MCF 10A (cell line): ENCODE results near the gene CSNK1G1. TPM values are rescaled to one million over a fixed set of nuclear protein-coding genes. Genes with fewer than 3 reads are reported as not detected.

Source experiments
- BruUV-seq: library from RNA; stranded (reverse); fragments of 400-500 nt; replicated peaks from 2 replicates; lab custom pipeline; 2021; lab: Mats Ljungman, UMichigan
- CTCF ChIA-PET: fragments of 300-600 bp; sonication (Branson Sonifier 250); formaldehyde crosslinking; extraction: SDS; loops from one replicate; lab custom pipeline; 2021; ENCODE audit warnings: antibody characterized with exemption, inconsistent platforms; lab: Yijun Ruan, JAX
- POLR2A ChIA-PET: fragments of 300-600, 350-650 bp; sonication (Branson Sonifier 250); formaldehyde crosslinking; extraction: SDS; loops from one replicate; lab custom pipeline; 2020; ENCODE audit warnings: antibody characterized with exemption, inconsistent platforms; lab: Yijun Ruan, JAX
- DNase-seq: peaks from one replicate; pipeline ENCODE4 v3.0.0-alpha.2; 2018; ENCODE audit not compliant: unreplicated experiment
- H3K27ac Mint-ChIP-seq: one replicate; pipeline ENCODE4 v1.8.0; 2022; ENCODE audit warnings: mild to moderate bottlenecking, low read depth, mixed read lengths; ENCODE audit not compliant: unreplicated experiment
- H3K27me3 Mint-ChIP-seq: one replicate; pipeline ENCODE4 v1.8.0; 2022; ENCODE audit warnings: mixed read lengths; ENCODE audit not compliant: insufficient read depth, unreplicated experiment
- H3K36me3 Mint-ChIP-seq: one replicate; pipeline ENCODE4 v1.8.0; 2022; ENCODE audit warnings: mild to moderate bottlenecking, moderate library complexity, mixed read lengths; ENCODE audit not compliant: insufficient read depth, unreplicated experiment
- H3K4me1 Mint-ChIP-seq: one replicate; pipeline ENCODE4 v1.8.0; 2022; ENCODE audit warnings: mixed read lengths; ENCODE audit not compliant: insufficient read depth, unreplicated experiment
- H3K4me3 Mint-ChIP-seq: one replicate; pipeline ENCODE4 v1.8.0; 2022; ENCODE audit warnings: mild to moderate bottlenecking, moderate library complexity, mixed read lengths; ENCODE audit not compliant: unreplicated experiment
- H3K9me3 Mint-ChIP-seq: one replicate; pipeline ENCODE4 v1.8.0; 2022; ENCODE audit warnings: mixed read lengths; ENCODE audit not compliant: unreplicated experiment
- CTCF ChIP-seq: fragments of 200-600 bp; IDR thresholded peaks from one replicate; pipeline ENCODE4 v1.8.0; 2022; ENCODE audit warnings: antibody characterized with exemption, mild to moderate bottlenecking; ENCODE audit not compliant: unreplicated experiment
- intact Hi-C: fragments of 100-400 bp; cut with micrococcal nuclease; formaldehyde crosslinking; loops from 2 replicates; pipeline ENCODE4 v1.14.1; 2022
- total RNA-seq: library from RNA; stranded (reverse); gene quantifications from 2 replicates; pipeline ENCODE4 v1.2.3, GENCODE V29; 2022

Gene CSNK1G1
- total RNA-seq, 1 experiment from 2014 or later: 31.0 TPM

- no TSS peak for BruUV-seq
- intact Hi-C loops: no loop called here
- H3K27ac Mint-ChIP-seq: no peak overlapping the region
- no peaks in the 10 kb centered on the region for H3K9me3 Mint-ChIP-seq
- no peak for TF ChIP-seq CTCF
- H3K36me3 Mint-ChIP-seq: peaks cover 65% of the 10 kb centered on the region
- H3K4me3 Mint-ChIP-seq: no peak overlapping the region
- no peaks in the 10 kb centered on the region for H3K27me3 Mint-ChIP-seq
- no peak for DNase-seq
- ChIA-PET CTCF (no interaction called here), POLR2A (no interaction called here)
- H3K4me1 Mint-ChIP-seq: peaks cover 6% of the 10 kb centered on the region
These were observed 173.1 kb downstream of the CSNK1G1 start for GRCh38 chr15:64182859-64183370.

- no peak overlapping the region for H3K27ac Mint-ChIP-seq
- H3K9me3 Mint-ChIP-seq: no peaks in the 10 kb centered on the region
- H3K36me3 Mint-ChIP-seq: peaks cover 55% of the 10 kb centered on the region
- H3K27me3 Mint-ChIP-seq: no peaks in the 10 kb centered on the region
- TF ChIP-seq CTCF: no peak
- no TSS peak for BruUV-seq
- ChIA-PET CTCF (no interaction called here), POLR2A (interaction anchor here (0.7 to 3.7 kb wide), 2 partner anchors 16 to 45 kb away, joined by 3 to 12 read pairs; partner anchors contain the start of gene PPIB)
- no peak overlapping the region for H3K4me3 Mint-ChIP-seq
- intact Hi-C loops: no loop called here
- no peak for DNase-seq
- H3K4me1 Mint-ChIP-seq: no peaks in the 10 kb centered on the region
These were observed 175.6 kb downstream of the CSNK1G1 start for GRCh38 chr15:64180235-64180824.

- intact Hi-C loops: no loop called here
- no peak for DNase-seq
These were observed 189.7 kb downstream of the CSNK1G1 start for GRCh38 chr15:64166102-64166890.

More at GRCh38 chr15:64166102-64166890, 189.7 kb downstream of the CSNK1G1 start:
- POLR2A ChIA-PET: interaction anchor here (0.6 kb wide), 1 partner anchor 13 kb away, joined by 3 read pairs; no protein-coding TSS in a partner anchor
- H3K9me3 Mint-ChIP-seq: no peaks in the 10 kb centered on the region
- CTCF ChIA-PET: interaction anchor here (1.3 to 1.7 kb wide), 2 partner anchors 11 to 13 kb away, joined by 3 to 5 read pairs; no protein-coding TSS in a partner anchor
- H3K27ac Mint-ChIP-seq: no peak overlapping the region
- H3K4me3 Mint-ChIP-seq: no peak overlapping the region
- H3K36me3 Mint-ChIP-seq: peaks cover 42% of the 10 kb centered on the region
- TF ChIP-seq CTCF: no peak
- H3K4me1 Mint-ChIP-seq: peaks cover 12% of the 10 kb centered on the region
- BruUV-seq: no TSS peak
- H3K27me3 Mint-ChIP-seq: no peaks in the 10 kb centered on the region
